Gastrocnemius medialis (tissue), 4 donors: ENCODE data around the gene SP4.

Experiments used
- POLR2A ChIP-seq, 2 donors: fragments of 450-650 bp; IDR thresholded peaks; one replicate each; pipeline ENCODE4 v1.6.1; 2017; ENCODE audit warnings: antibody characterized with exemption in 2 of 2, mild to moderate bottlenecking in 2 of 2, moderate library complexity in 2 of 2
- TF ChIP-seq, protein P1 (sequence below), 5 experiments: fragments of 450-650 bp in 3 of 5; fragments of 200-600 bp in 2 of 5; sonication (generic) in 2 of 5; IDR thresholded peaks in 4 of 5; conservative IDR thresholded peaks in 1 of 5; 1 replicate in 4 of 5; 2 replicates in 1 of 5; pipeline ENCODE4 v1.5.1; 2016 to 2019; ENCODE audit warnings: antibody characterized with exemption in 5 of 5, mild to moderate bottlenecking in 3 of 5, moderate library complexity in 3 of 5

DNA sequence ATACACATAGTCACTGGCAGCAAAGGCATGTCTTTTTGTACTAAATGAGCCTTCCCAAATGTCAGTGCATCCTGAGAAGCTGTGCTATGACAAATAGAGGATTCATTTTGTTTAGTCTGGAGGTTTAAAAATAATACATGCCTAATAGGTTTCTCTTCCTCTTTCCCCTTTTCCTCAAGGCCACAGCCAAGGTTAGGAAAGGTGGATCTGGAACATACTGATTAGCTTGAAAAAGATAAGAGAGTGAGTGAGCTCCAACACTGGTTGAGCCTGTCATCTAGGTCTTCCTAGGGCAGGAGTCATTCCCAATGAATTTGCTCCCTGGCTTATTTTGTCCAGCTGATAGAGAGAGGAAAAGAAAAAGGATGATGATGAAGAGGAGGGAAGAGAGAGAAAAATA lies 14.4 kb upstream of the SP4 start:
- TF ChIP-seq, protein P1, sequence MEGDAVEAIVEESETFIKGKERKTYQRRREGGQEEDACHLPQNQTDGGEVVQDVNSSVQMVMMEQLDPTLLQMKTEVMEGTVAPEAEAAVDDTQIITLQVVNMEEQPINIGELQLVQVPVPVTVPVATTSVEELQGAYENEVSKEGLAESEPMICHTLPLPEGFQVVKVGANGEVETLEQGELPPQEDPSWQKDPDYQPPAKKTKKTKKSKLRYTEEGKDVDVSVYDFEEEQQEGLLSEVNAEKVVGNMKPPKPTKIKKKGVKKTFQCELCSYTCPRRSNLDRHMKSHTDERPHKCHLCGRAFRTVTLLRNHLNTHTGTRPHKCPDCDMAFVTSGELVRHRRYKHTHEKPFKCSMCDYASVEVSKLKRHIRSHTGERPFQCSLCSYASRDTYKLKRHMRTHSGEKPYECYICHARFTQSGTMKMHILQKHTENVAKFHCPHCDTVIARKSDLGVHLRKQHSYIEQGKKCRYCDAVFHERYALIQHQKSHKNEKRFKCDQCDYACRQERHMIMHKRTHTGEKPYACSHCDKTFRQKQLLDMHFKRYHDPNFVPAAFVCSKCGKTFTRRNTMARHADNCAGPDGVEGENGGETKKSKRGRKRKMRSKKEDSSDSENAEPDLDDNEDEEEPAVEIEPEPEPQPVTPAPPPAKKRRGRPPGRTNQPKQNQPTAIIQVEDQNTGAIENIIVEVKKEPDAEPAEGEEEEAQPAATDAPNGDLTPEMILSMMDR (IDR thresholded peaks at IDR 0.05 in 4 of 5, conservative IDR thresholded peaks at IDR 0.05 in 1 of 5) = no peak
- no peak for TF ChIP-seq POLR2A (IDR thresholded peaks at IDR 0.05)
